Measurements from ENCODE around the gene TBC1D22A.

The TBC1D22A gene

GRCh38 chr22:46752988-46753310 lies 9.5 kb upstream of the TBC1D22A start:
- DNase-seq (ENCODE audit: low read depth in 2 of 3, low spot score in 2 of 3), result no peak

GRCh38 chr22:46753360-46753759 lies 9.1 kb upstream of the TBC1D22A start:
- DNase-seq (ENCODE audit: low read depth in 2 of 3, low spot score in 2 of 3), result no peak

- DNase-seq (ENCODE audit: low read depth in 2 of 3, low spot score in 2 of 3), result no peak
Measured at GRCh38 chr22:46753761-46754109, 8.7 kb upstream of the TBC1D22A start.

- DNase-seq (ENCODE audit: low read depth in 2 of 3, low spot score in 2 of 3), result no peak
Measured at GRCh38 chr22:46754110-46754799, 8.2 kb upstream of the TBC1D22A start.

GRCh38 chr22:46754826-46755225 lies 7.6 kb upstream of the TBC1D22A start:
- DNase-seq (ENCODE audit: low read depth in 2 of 3, low spot score in 2 of 3), result no peak

- no peak for DNase-seq (ENCODE audit: low read depth in 2 of 3, low spot score in 2 of 3)
Measured at GRCh38 chr22:46755525-46755924, 6.9 kb upstream of the TBC1D22A start.

- DNase-seq (ENCODE audit: low read depth in 2 of 3, low spot score in 2 of 3), result no peak
Measured at GRCh38 chr22:46756097-46756496, 6.4 kb upstream of the TBC1D22A start.

GRCh38 chr22:46757104-46757503 lies 5.3 kb upstream of the TBC1D22A start:
- no peak for DNase-seq (ENCODE audit: low read depth in 2 of 3, low spot score in 2 of 3)

GRCh38 chr22:46758121-46758520 lies 4.3 kb upstream of the TBC1D22A start:
- no peak for DNase-seq (ENCODE audit: low read depth in 2 of 3, low spot score in 2 of 3)

- no peak for DNase-seq (ENCODE audit: low read depth in 2 of 3, low spot score in 2 of 3)
Measured at GRCh38 chr22:46758867-46759290, 3.6 kb upstream of the TBC1D22A start.

- no peak for DNase-seq (ENCODE audit: low read depth in 2 of 3, low spot score in 2 of 3)
Measured at GRCh38 chr22:46761017-46761416, 1.4 kb upstream of the TBC1D22A start.

GRCh38 chr22:46761539-46762237 lies 762 bp upstream of the TBC1D22A start:
- no peak for DNase-seq (ENCODE audit: low read depth in 2 of 3, low spot score in 2 of 3)

GRCh38 chr22:46763051-46763705 lies 728 bp downstream of the TBC1D22A start:
- no peak for DNase-seq (ENCODE audit: low read depth in 2 of 3, low spot score in 2 of 3)

- no peak for DNase-seq (ENCODE audit: low read depth in 2 of 3, low spot score in 2 of 3)
Measured at GRCh38 chr22:46764140-46764680, 1.8 kb downstream of the TBC1D22A start.

- no peak for DNase-seq (ENCODE audit: low read depth in 2 of 3, low spot score in 2 of 3)
Measured at GRCh38 chr22:46764779-46765485, 2.5 kb downstream of the TBC1D22A start.

GRCh38 chr22:46766611-46767010 lies 4.2 kb downstream of the TBC1D22A start:
- DNase-seq (ENCODE audit: low read depth in 2 of 3, low spot score in 2 of 3), result no peak

- no peak for DNase-seq (ENCODE audit: low read depth in 2 of 3, low spot score in 2 of 3)
Measured at GRCh38 chr22:46767249-46767985, 5.0 kb downstream of the TBC1D22A start.

- no peak for DNase-seq (ENCODE audit: low read depth in 2 of 3, low spot score in 2 of 3)
Measured at GRCh38 chr22:46769191-46769675, 6.8 kb downstream of the TBC1D22A start.

GRCh38 chr22:46769706-46770105 lies 7.3 kb downstream of the TBC1D22A start:
- DNase-seq (ENCODE audit: low read depth in 2 of 3, low spot score in 2 of 3), result no peak

GRCh38 chr22:46770151-46770641 lies 7.7 kb downstream of the TBC1D22A start:
- no peak for DNase-seq (ENCODE audit: low read depth in 2 of 3, low spot score in 2 of 3)

- DNase-seq (ENCODE audit: low read depth in 2 of 3, low spot score in 2 of 3), result no peak
Measured at GRCh38 chr22:46770726-46771125, 8.3 kb downstream of the TBC1D22A start.

All from activated CD8-positive, alpha-beta memory T cell treated with anti-CD3 and anti-CD28 coated beads for 48 hours (primary cell).